Activated CD8-positive, alpha-beta T cell treated with anti-CD3 and anti-CD28 coated beads for 36 hours (primary cell): ENCODE data around the gene SLC16A11. TPM values are rescaled to one million over a fixed set of nuclear protein-coding genes. Genes with fewer than 3 reads are reported as not detected.

Experiments
- ATAC-seq: fragments of 200-7000 bp; cut with Tn5 transposase; one replicate; pipeline ENCODE4 v1.10.0; 2021; ENCODE audit warnings: mild to moderate bottlenecking, moderate library complexity
- CTCF ChIA-PET: fragments of 350-600 bp; sonication (Branson Sonifier 250); formaldehyde crosslinking; loops from one replicate; lab custom pipeline; 2021; ENCODE audit warnings: antibody characterized with exemption; lab: Charles Lee
- POLR2A ChIA-PET: fragments of 350-600 bp; sonication (Branson Sonifier 250); formaldehyde crosslinking; loops from one replicate; lab custom pipeline; 2021; ENCODE audit warnings: antibody characterized with exemption; lab: Charles Lee
- DNase-seq: peaks from one replicate; pipeline ENCODE4 v3.0.0-alpha.2; 2020
- H3K27ac Mint-ChIP-seq: one replicate; pipeline ENCODE4 v1.8.0; 2021; ENCODE audit warnings: mild to moderate bottlenecking, mixed read lengths
- H3K27me3 Mint-ChIP-seq: one replicate; pipeline ENCODE4 v1.8.0; 2021; ENCODE audit warnings: mixed read lengths
- H3K36me3 Mint-ChIP-seq: one replicate; pipeline ENCODE4 v1.8.0; 2021; ENCODE audit warnings: low read depth, mixed read lengths
- H3K4me1 Mint-ChIP-seq: one replicate; pipeline ENCODE4 v1.8.0; 2021; ENCODE audit warnings: low read depth, mixed read lengths
- H3K4me3 Mint-ChIP-seq: one replicate; pipeline ENCODE4 v1.8.0; 2021; ENCODE audit warnings: mild to moderate bottlenecking, moderate library complexity, mixed read lengths
- H3K9me3 Mint-ChIP-seq: one replicate; pipeline ENCODE4 v1.8.0; 2021; ENCODE audit warnings: mixed read lengths
- intact Hi-C: fragments of 100-400 bp; cut with micrococcal nuclease; formaldehyde crosslinking; loops from one replicate; pipeline ENCODE4 v1.10.0; 2022
- total RNA-seq, 2 experiments: library from RNA; stranded (reverse); gene quantifications; one replicate each; pipeline ENCODE4 v1.2.3, GENCODE V29; 2021
- TF ChIP-seq, protein P1 (sequence below): fragments of 200-600 bp; IDR thresholded peaks from one replicate; pipeline ENCODE4 v1.8.0; 2022; ENCODE audit warnings: antibody characterized with exemption, mild to moderate bottlenecking

Gene SLC16A11
- total RNA-seq, 2 experiments from 2014 or later: 3.1 to 3.4 TPM

DNA sequence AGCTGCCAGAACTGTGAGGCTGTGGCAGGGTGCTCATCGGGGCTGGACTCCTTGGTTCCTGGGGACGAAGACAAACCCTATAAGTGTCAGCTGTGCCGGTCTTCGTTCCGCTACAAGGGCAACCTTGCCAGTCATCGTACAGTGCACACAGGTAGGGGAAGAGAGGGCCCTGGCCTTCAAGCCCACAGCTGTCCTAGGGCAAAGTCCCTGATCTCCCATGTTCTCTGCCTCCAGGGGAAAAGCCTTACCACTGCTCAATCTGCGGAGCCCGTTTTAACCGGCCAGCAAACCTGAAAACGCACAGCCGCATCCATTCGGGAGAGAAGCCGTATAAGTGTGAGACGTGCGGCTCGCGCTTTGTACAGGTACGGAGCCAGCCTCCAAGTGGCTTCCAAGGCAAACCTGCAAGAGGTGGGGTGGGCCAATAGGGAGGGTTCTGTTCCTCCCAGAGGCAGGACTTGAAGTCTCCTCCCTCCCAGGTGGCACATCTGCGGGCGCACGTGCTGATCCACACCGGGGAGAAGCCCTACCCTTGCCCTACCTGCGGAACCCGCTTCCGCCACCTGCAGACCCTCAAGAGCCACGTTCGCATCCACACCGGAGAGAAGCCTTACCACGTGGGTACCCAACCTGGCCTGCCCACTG, 17.3 kb downstream of the SLC16A11 start:
- DNase-seq (no peak), ATAC-seq (no peak)
- Mint-ChIP-seq H3K4me3 (no peak overlapping the region), H3K27me3 (no peaks in the 10 kb centered on the region), H3K36me3 (peaks cover 4% of the 10 kb centered on the region), H3K4me1 (peaks cover 43% of the 10 kb centered on the region), H3K27ac (no peak overlapping the region), H3K9me3 (no peaks in the 10 kb centered on the region)
- ChIA-PET POLR2A (interaction anchor here (1.2 to 1.8 kb wide), 2 partner anchors 9 kb away, joined by 7 read pairs; partner anchors contain the start of gene SLC16A13), CTCF (interaction anchor here (3.0 kb wide), 1 partner anchor 19 kb away, joined by 14 read pairs; no protein-coding TSS in a partner anchor)
- TF ChIP-seq, protein P1, sequence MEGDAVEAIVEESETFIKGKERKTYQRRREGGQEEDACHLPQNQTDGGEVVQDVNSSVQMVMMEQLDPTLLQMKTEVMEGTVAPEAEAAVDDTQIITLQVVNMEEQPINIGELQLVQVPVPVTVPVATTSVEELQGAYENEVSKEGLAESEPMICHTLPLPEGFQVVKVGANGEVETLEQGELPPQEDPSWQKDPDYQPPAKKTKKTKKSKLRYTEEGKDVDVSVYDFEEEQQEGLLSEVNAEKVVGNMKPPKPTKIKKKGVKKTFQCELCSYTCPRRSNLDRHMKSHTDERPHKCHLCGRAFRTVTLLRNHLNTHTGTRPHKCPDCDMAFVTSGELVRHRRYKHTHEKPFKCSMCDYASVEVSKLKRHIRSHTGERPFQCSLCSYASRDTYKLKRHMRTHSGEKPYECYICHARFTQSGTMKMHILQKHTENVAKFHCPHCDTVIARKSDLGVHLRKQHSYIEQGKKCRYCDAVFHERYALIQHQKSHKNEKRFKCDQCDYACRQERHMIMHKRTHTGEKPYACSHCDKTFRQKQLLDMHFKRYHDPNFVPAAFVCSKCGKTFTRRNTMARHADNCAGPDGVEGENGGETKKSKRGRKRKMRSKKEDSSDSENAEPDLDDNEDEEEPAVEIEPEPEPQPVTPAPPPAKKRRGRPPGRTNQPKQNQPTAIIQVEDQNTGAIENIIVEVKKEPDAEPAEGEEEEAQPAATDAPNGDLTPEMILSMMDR: no peak
- intact Hi-C loops: no loop called here

DNA sequence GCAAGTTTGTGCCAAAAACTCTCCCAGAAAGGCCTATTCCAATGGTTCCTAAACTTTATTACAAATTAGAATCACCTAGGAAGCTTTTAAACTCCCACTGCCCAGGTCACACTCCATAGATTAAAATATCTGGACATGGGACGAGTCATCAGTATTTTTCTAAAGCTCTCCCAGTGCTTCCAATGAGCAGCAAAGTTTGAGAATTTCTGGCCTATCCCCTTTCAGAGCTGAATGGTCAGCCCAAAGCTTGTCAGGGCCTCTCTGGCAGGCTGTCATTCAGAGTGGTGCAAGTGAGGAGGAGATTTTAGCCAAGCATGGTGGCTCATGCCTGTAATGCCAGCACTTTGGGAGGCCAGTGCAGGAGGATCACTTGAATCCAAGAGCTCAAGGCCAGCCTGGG, 18.6 kb downstream of the SLC16A11 start:
- Mint-ChIP-seq H3K36me3 (peaks cover 4% of the 10 kb centered on the region), H3K9me3 (no peaks in the 10 kb centered on the region), H3K4me1 (peaks cover 44% of the 10 kb centered on the region), H3K27ac (no peak overlapping the region), H3K4me3 (no peak overlapping the region), H3K27me3 (no peaks in the 10 kb centered on the region)
- ATAC-seq: no peak
- intact Hi-C loops: no loop called here
- no peak for DNase-seq
- POLR2A ChIA-PET: interaction anchor here (0.8 to 2.2 kb wide), 3 partner anchors 10 to 20 kb away, joined by 3 to 9 read pairs (median 7); partner anchors contain the start of gene SLC16A13
- CTCF ChIA-PET: interaction anchor here (0.6 to 1.5 kb wide), 5 partner anchors 9 to 27 kb away, joined by 3 to 7 read pairs (median 3); a partner anchor contains a TSS
- TF ChIP-seq, protein P1: no peak

DNA sequence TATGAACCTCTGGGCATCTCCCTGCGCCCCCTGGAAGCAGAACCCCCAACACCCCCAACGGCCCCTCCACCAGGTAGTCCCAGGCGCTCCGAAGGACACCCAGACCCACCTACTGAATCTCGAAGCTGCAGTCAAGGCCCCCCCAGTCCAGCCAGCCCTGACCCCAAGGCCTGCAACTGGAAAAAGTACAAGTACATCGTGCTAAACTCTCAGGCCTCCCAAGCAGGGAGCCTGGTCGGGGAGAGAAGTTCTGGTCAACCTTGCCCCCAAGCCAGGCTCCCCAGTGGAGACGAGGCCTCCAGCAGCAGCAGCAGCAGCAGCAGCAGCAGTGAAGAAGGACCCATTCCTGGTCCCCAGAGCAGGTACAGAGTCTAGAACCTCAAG, 19.5 kb downstream of the SLC16A11 start:
- H3K4me1 Mint-ChIP-seq: peaks cover 36% of the 10 kb centered on the region

DNA sequence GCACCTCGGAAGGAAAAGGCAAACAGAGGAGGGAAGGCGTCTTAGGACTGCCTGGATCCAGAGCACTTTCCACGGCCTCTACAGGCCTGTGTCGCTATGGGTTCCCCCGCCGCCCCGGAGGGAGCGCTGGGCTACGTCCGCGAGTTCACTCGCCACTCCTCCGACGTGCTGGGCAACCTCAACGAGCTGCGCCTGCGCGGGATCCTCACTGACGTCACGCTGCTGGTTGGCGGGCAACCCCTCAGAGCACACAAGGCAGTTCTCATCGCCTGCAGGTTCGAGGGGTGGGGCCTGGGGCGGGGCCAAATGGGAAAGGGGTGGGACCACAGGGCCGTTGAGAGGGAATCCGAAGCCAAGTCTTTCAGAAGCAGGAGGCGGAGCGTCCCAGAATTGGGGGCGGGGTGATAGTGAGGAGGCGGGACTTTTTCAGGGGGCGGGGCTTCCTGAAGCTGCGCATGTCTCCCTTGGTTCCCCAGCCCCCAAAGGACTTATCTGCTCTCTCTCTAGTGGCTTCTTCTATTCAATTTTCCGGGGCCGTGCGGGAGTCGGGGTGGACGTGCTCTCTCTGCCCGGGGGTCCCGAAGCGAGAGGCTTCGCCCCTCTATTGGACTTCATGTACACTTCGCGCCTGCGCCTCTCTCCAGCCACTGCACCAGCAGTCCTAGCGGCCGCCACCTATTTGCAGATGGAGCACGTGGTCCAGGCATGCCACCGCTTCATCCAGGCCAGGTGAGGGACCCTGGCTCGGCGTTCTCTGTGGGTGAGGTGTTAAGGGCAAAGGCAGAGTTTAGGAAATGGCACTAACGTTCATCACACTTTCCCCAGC, 20.1 kb downstream of the SLC16A11 start:
- intact Hi-C loops: loop anchor here (5.0 kb wide), 1 partner anchor 111 kb away; no protein-coding TSS in a partner anchor
- CTCF ChIA-PET: interaction anchor here (0.6 to 3.5 kb wide), 5 partner anchors 9 to 113 kb away, joined by 3 to 22 read pairs (median 5); partner anchors contain the start of genes RNASEK and SLC16A13
- Mint-ChIP-seq H3K9me3 (no peaks in the 10 kb centered on the region), H3K36me3 (no peaks in the 10 kb centered on the region), H3K27ac (peak overlapping the region; percentile 63), H3K4me1 (peaks cover 32% of the 10 kb centered on the region), H3K27me3 (no peaks in the 10 kb centered on the region), H3K4me3 (peak overlapping the region; percentile 72)
- POLR2A ChIA-PET: interaction anchor here (2.2 kb wide), 1 partner anchor 12 kb away, joined by 9 read pairs; the partner anchor contains the start of gene SLC16A13
- DNase-seq: peak; percentile 98
- TF ChIP-seq, protein P1: no peak
- peak; percentile 88 for ATAC-seq

More for the DNA sequence above, 19.5 kb downstream of the SLC16A11 start:
- intact Hi-C loops: loop anchor here (5.0 kb wide), 1 partner anchor 112 kb away; no protein-coding TSS in a partner anchor
- ATAC-seq (no peak), DNase-seq (no peak)
- Mint-ChIP-seq H3K4me3 (no peak overlapping the region), H3K27ac (no peak overlapping the region), H3K9me3 (no peaks in the 10 kb centered on the region), H3K36me3 (no peaks in the 10 kb centered on the region), H3K27me3 (no peaks in the 10 kb centered on the region)
- ChIA-PET CTCF (interaction anchor here (2.3 kb wide), 1 partner anchor 9 kb away, joined by 5 read pairs; a partner anchor contains a TSS), POLR2A (interaction anchor here (0.8 to 2.2 kb wide), 2 partner anchors 11 to 21 kb away, joined by 3 to 9 read pairs; partner anchors contain the start of gene SLC16A13)
- TF ChIP-seq, protein P1: no peak
